HS-5 (cell line): ENCODE measurements around the gene DOCK9.
"Not testable (repeated sequence)": the region's sequence is repeated elsewhere in the genome, so short reads cannot be mapped to it uniquely, and the experiment has no call there.

Experiments
- DNase-seq: peaks from one replicate; pipeline ENCODE4 v3.0.0-alpha.2; 2012; ENCODE audit warnings: low read depth

The DOCK9 gene

GRCh38 chr13:98772794-98773452 is 204.9 kb downstream of the DOCK9 start:
- DNase-seq, result no peak

GRCh38 chr13:98771838-98772611 is 205.8 kb downstream of the DOCK9 start:
- no peak for DNase-seq

GRCh38 chr13:98769736-98770135 is 208.1 kb downstream of the DOCK9 start:
- DNase-seq, result no peak

GRCh38 chr13:98768522-98768921 is 209.3 kb downstream of the DOCK9 start:
- DNase-seq, result no peak

GRCh38 chr13:98766697-98767096 is 211.2 kb downstream of the DOCK9 start:
- DNase-seq, result no peak

GRCh38 chr13:98765996-98766519 is 211.8 kb downstream of the DOCK9 start:
- DNase-seq, result no peak

- no peak for DNase-seq
Measured at GRCh38 chr13:98761986-98762616, 215.8 kb downstream of the DOCK9 start.

- no peak for DNase-seq
Measured at GRCh38 chr13:98761126-98761985, 216.5 kb downstream of the DOCK9 start.

GRCh38 chr13:98755729-98756128 is 222.1 kb downstream of the DOCK9 start:
- DNase-seq, result no peak

- no peak for DNase-seq
Measured at GRCh38 chr13:98755116-98755515, 222.7 kb downstream of the DOCK9 start.

- DNase-seq, result not testable (repeated sequence)
Measured at GRCh38 chr13:98754468-98754867, 223.4 kb downstream of the DOCK9 start.

- no peak for DNase-seq
Measured at GRCh38 chr13:98752467-98753290, 225.2 kb downstream of the DOCK9 start, which contains the start of gene SLC15A1. SLC15A1 (minus strand) TSS chr13:98752672; CDS start chr13:98752598, 74 bp downstream.

- no peak for DNase-seq
Measured at GRCh38 chr13:98751861-98752466, 225.9 kb downstream of the DOCK9 start.

GRCh38 chr13:98751367-98751782 is 226.5 kb downstream of the DOCK9 start:
- DNase-seq, result no peak

- DNase-seq, result no peak
Measured at GRCh38 chr13:98749501-98749900, 228.4 kb downstream of the DOCK9 start.

- DNase-seq, result no peak
Measured at GRCh38 chr13:98746968-98747367, 230.9 kb downstream of the DOCK9 start.
